B cell (primary cell): ENCODE results near the gene AEBP1. TPM values are rescaled to one million over a fixed set of nuclear protein-coding genes. Genes with fewer than 3 reads are reported as not detected.

Experiments
- ATAC-seq: fragments of 200-7000 bp; cut with Tn5 transposase; one replicate; pipeline ENCODE4 v1.10.0; 2021; ENCODE audit warnings: low read depth, mild to moderate bottlenecking, moderate number of reproducible peaks, moderate library complexity
- CTCF ChIA-PET: fragments of 350-600 bp; sonication (Branson Sonifier 250); formaldehyde crosslinking; loops from one replicate; lab custom pipeline; 2021; ENCODE audit warnings: antibody characterized with exemption, inconsistent platforms; lab: Charles Lee
- POLR2A ChIA-PET: fragments of 350-600 bp; sonication (Branson Sonifier 250); formaldehyde crosslinking; loops from one replicate; lab custom pipeline; 2021; ENCODE audit warnings: antibody characterized with exemption; lab: Charles Lee
- DNase-seq: peaks from one replicate; pipeline ENCODE4 v3.0.0; 2013
- H2AFZ ChIP-seq: 2 replicates; pipeline ENCODE4 v1.6.1; 2012; ENCODE audit warnings: mild to moderate bottlenecking, low read depth, low read length; ENCODE audit not compliant: insufficient read depth, poor library complexity, severe bottlenecking
- H3K27ac ChIP-seq, 2 donors: 1 replicate in 1 of 2; 2 replicates in 1 of 2; pipeline ENCODE4 v1.5.1; 2012 to 2013; ENCODE audit warnings: low read length in 2 of 2, mild to moderate bottlenecking in 2 of 2, moderate library complexity in 1 of 2
- H3K27me3 ChIP-seq, 4 experiments: fragments of 200-600 bp in 1 of 4; sonication (generic) in 1 of 4; replicated peaks in 1 of 4; 1 replicate in 2 of 4; 2 replicates in 2 of 4; pipeline versions ENCODE4 v1.6.1 to v1.7.0; 2013 to 2016; ENCODE audit warnings: low read length in 3 of 4, mild to moderate bottlenecking in 2 of 4, mixed read lengths in 1 of 4, moderate library complexity in 1 of 4; ENCODE audit not compliant: insufficient read depth in 4 of 4, control insufficient read depth in 3 of 4; ENCODE audit errors: control extremely low read depth in 1 of 4
- H3K36me3 ChIP-seq, 2 experiments: replicated peaks in 1 of 2; 1 replicate in 1 of 2; 2 replicates in 1 of 2; pipeline versions ENCODE4 v1.6.1 to v1.7.1; 2013; ENCODE audit warnings: low read length in 1 of 2; ENCODE audit not compliant: insufficient read depth in 2 of 2, control insufficient read depth in 1 of 2; ENCODE audit errors: control extremely low read depth in 1 of 2, extremely low read depth in 1 of 2
- H3K4me1 ChIP-seq, 2 donors: fragments of 200-600 bp in 1 of 2; sonication (generic) in 1 of 2; 1 replicate in 1 of 2; 2 replicates in 1 of 2; pipeline versions ENCODE4 v1.5.1 to v1.6.1; 2013 to 2017; ENCODE audit warnings: low read length in 2 of 2; ENCODE audit not compliant: control insufficient read depth in 2 of 2, insufficient read depth in 2 of 2
- H3K4me2 ChIP-seq: replicated peaks from 2 replicates; pipeline ENCODE3; 2012; ENCODE audit warnings: mild to moderate bottlenecking, low read depth, low read length; ENCODE audit not compliant: poor library complexity, severe bottlenecking
- H3K4me3 ChIP-seq, 5 experiments: fragments of 200-600 bp in 1 of 5; sonication (generic) in 1 of 5; 1 replicate in 3 of 5; 2 replicates in 2 of 5; pipeline versions ENCODE4 v1.5.1 to v1.7.0; 2011 to 2016; ENCODE audit warnings: low read length in 4 of 5, mild to moderate bottlenecking in 4 of 5, low read depth in 2 of 5, control low read depth in 1 of 5, moderate library complexity in 1 of 5; ENCODE audit not compliant: insufficient read depth in 1 of 5; ENCODE audit errors: control extremely low read depth in 1 of 5, extremely low read depth in 1 of 5
- H3K79me2 ChIP-seq: fragments of 200-600 bp; sonication (generic); one replicate; pipeline ENCODE4 v1.6.0; 2016; ENCODE audit warnings: low read length; ENCODE audit not compliant: control insufficient read depth, insufficient read depth
- H3K9ac ChIP-seq: fragments of 200-600 bp; sonication (generic); 2 replicates; pipeline ENCODE4 v1.6.1; 2017; ENCODE audit warnings: mild to moderate bottlenecking, low read length, moderate library complexity
- H3K9me3 ChIP-seq, 3 donors: one replicate each; pipeline versions ENCODE4 v1.6.1 to v1.7.1; 2013; ENCODE audit warnings: low read length in 2 of 3; ENCODE audit not compliant: control insufficient read depth in 2 of 3, insufficient read depth in 1 of 3; ENCODE audit errors: control extremely low read depth in 1 of 3
- H4K20me1 ChIP-seq: 2 replicates; pipeline ENCODE4 v1.6.0; 2012; ENCODE audit warnings: mild to moderate bottlenecking, low read length; ENCODE audit not compliant: insufficient read depth, control insufficient read depth, poor library complexity, severe bottlenecking
- H3K27ac Mint-ChIP-seq: one replicate; pipeline ENCODE4 v1.8.0; 2021; ENCODE audit warnings: mixed read lengths
- H3K27me3 Mint-ChIP-seq: one replicate; pipeline ENCODE4 v1.8.0; 2021; ENCODE audit warnings: mixed read lengths
- H3K4me1 Mint-ChIP-seq: one replicate; pipeline ENCODE4 v1.8.0; 2021; ENCODE audit warnings: mixed read lengths
- H3K4me3 Mint-ChIP-seq: one replicate; pipeline ENCODE4 v1.8.0; 2021; ENCODE audit warnings: mixed read lengths
- H3K9me3 Mint-ChIP-seq: one replicate; pipeline ENCODE4 v1.8.0; 2022; ENCODE audit warnings: mixed read lengths; ENCODE audit not compliant: insufficient read depth
- EZH2 ChIP-seq: IDR thresholded peaks from 2 replicates; pipeline ENCODE4 v1.6.1; 2012; ENCODE audit warnings: borderline replicate concordance, low read depth, mild to moderate bottlenecking, moderate library complexity, low read length; ENCODE audit not compliant: insufficient read depth, poor library complexity, severe bottlenecking
- WGBS: methylation state at CpG from one replicate; pipeline ENCODE4 v1.1.5; 2013; ENCODE audit warnings: missing lambda C conversion rate; ENCODE audit not compliant: insufficient coverage; 5-methylcytosine and 5-hydroxymethylcytosine counted together
- intact Hi-C: fragments of 100-400 bp; cut with micrococcal nuclease; formaldehyde crosslinking; loops from one replicate; pipeline ENCODE4 v1.10.0; 2022
- polyA plus RNA-seq: library from polyadenylated mRNA; depleted of rRNA; stranded (reverse); fragments of >200 nt; gene quantifications from 2 replicates; pipeline ENCODE4 v1.2.3, GENCODE V29; 2012
- total RNA-seq, 2 donors: library from RNA; stranded (reverse); fragments of 120-200 nt in 1 of 2; gene quantifications; 1 replicate in 1 of 2; 2 replicates in 1 of 2; pipeline versions ENCODE4 v1.2.3 to v1.2.4, GENCODE V29; 2013 to 2022
- TF ChIP-seq, protein P1 (sequence below): fragments of 200-600 bp; IDR thresholded peaks from one replicate; pipeline ENCODE4 v1.8.0; 2022; ENCODE audit warnings: antibody characterized with exemption, mild to moderate bottlenecking

Gene AEBP1
- total and polyA plus RNA-seq, 2 donors (not counting 1 experiment from before 2014, with no cell fraction given): 20.2 to 36.7 TPM

DNA sequence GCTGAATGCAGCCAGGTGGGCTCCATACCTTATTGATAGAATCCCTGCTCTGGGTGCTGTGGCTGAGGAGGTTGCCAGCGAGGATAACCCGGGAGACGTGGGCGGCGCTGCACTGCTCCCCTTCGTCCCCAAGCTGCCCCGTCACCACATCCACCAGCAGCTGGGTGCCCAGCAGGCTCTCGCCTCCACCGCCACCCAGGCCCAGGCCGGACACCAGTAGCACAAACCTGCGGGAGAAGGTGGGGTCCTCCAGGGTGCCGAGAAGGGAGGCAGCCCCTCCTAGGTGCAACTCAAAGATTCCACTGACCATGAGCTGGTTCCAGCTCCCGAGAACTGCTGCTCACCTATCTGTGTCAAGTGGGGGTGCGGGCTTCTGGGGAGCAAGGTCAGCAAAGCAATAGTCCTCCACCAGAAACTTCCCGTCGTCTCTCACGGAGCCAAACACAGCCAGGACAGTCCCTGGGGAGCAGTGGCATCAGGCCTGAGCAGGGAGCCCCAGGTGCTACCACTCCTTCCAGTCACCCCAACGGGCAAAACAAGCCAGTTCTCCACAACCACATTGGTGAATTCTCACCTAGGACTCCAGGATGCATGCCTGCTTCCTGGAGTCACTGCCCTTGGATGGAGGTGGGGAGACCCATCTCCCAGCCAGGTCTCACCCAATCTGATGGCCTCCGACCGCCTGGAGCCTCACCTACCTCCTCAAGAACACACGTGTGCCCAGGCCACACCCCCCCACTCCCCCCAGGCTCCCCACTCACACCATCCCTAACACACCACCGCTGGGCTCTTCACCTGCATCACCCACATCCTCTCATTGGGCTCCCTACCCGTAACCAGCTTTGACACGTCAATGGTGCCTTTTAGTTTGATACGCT lies 12.9 kb downstream of the AEBP1 start:
- intact Hi-C loops: no loop called here
- 96% methylated on average over 24 of the region's 25 CpGs for WGBS
- H3K9ac ChIP-seq: no peak overlapping the region
- TF ChIP-seq, protein P1, sequence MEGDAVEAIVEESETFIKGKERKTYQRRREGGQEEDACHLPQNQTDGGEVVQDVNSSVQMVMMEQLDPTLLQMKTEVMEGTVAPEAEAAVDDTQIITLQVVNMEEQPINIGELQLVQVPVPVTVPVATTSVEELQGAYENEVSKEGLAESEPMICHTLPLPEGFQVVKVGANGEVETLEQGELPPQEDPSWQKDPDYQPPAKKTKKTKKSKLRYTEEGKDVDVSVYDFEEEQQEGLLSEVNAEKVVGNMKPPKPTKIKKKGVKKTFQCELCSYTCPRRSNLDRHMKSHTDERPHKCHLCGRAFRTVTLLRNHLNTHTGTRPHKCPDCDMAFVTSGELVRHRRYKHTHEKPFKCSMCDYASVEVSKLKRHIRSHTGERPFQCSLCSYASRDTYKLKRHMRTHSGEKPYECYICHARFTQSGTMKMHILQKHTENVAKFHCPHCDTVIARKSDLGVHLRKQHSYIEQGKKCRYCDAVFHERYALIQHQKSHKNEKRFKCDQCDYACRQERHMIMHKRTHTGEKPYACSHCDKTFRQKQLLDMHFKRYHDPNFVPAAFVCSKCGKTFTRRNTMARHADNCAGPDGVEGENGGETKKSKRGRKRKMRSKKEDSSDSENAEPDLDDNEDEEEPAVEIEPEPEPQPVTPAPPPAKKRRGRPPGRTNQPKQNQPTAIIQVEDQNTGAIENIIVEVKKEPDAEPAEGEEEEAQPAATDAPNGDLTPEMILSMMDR: no peak
- no peak for TF ChIP-seq EZH2
- H2AFZ ChIP-seq: no peak overlapping the region
- peaks cover 0 to 50% of the 10 kb centered on the region in 2 experiments for H3K36me3 ChIP-seq
- Mint-ChIP-seq H3K27ac (no peak overlapping the region), H3K27me3 (no peaks in the 10 kb centered on the region), H3K4me1 (peaks cover 6% of the 10 kb centered on the region), H3K4me3 (no peak overlapping the region), H3K9me3 (no peaks in the 10 kb centered on the region)
- no peaks in the 10 kb centered on the region for H4K20me1 ChIP-seq
- H3K9me3 ChIP-seq: no peaks in the 10 kb centered on the region
- DNase-seq (no peak), ATAC-seq (no peak)
- CTCF ChIA-PET: no interaction called here
- H3K4me2 ChIP-seq: no peak overlapping the region
- H3K4me3 ChIP-seq: no peak overlapping the region
- peaks cover 0 to 3% of the 10 kb centered on the region in 2 donors for H3K4me1 ChIP-seq
- H3K27ac ChIP-seq: no peak overlapping the region
- POLR2A ChIA-PET: no interaction called here
- no peaks in the 10 kb centered on the region for H3K27me3 ChIP-seq
- peaks cover 33% of the 10 kb centered on the region for H3K79me2 ChIP-seq

DNA sequence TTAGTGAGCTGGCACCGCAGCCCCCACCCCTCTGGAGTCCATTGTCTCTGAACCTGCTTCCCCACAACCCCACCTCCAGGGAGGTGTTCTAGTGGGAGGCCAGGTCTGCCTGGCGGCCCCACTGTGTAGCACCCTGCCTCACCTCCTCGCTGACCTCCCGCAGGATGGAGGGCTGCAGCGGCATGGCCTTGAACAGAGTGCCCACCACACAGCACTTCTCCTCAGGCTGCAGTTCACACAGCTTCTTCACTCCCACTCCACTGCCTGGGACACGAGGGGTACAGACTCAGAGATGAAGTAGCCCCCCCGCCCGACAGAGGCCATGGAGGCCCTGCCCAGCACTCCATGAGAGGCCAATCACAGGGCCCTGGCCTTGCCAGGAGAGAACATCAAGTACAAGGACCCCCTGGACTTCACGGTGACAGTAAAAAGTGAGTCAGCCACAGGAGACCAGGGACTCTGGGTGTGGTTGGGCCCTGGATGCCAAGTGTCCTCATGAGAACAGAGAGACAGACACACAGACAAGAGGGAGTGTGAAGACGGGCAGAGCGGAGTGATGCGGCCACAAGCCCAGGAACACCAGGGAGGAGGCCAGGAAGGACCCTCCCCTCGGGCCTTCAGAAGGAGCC lies 13.8 kb downstream of the AEBP1 start:
- Mint-ChIP-seq H3K27ac (no peak overlapping the region), H3K4me1 (peaks cover 13% of the 10 kb centered on the region), H3K4me3 (no peak overlapping the region), H3K9me3 (no peaks in the 10 kb centered on the region), H3K27me3 (no peaks in the 10 kb centered on the region)
- TF ChIP-seq, protein P1: no peak
- TF ChIP-seq EZH2: no peak
- no peak for DNase-seq
- Histone ChIP-seq H3K36me3 (peaks cover 0 to 47% of the 10 kb centered on the region in 2 experiments), H2AFZ (no peak overlapping the region), H3K9ac (no peak overlapping the region), H3K4me1 (peaks cover 6 to 12% of the 10 kb centered on the region in 2 donors), H3K9me3 (no peaks in the 10 kb centered on the region), H3K27me3 (no peaks in the 10 kb centered on the region), H3K27ac (no peak overlapping the region), H3K4me2 (no peak overlapping the region), H3K4me3 (no peak overlapping the region), H4K20me1 (no peaks in the 10 kb centered on the region), H3K79me2 (peaks cover 41% of the 10 kb centered on the region)
- intact Hi-C loops: no loop called here
- CTCF ChIA-PET: no interaction called here
- POLR2A ChIA-PET: interaction anchor here (0.7 kb wide), 1 partner anchor 19 kb away, joined by 3 read pairs; no protein-coding TSS in a partner anchor
- WGBS: 99% methylated on average over 9 of the region's 13 CpGs
- ATAC-seq: no peak
